ENCODE results near the gene PAQR7. TPM values are rescaled to one million over a fixed set of nuclear protein-coding genes. Genes with fewer than 3 reads are reported as not detected.

The PAQR7 gene
- total RNA-seq, 3 donors from 2014 or later (not counting 1 experiment from before 2014, with no cell fraction given): 2.9 to 3.6 (median 3.0) TPM

- Mint-ChIP-seq H3K27ac (peak within 1 kb of the TSS; percentile 90 to 91), H3K9me3 (no peaks in the 10 kb centered on the region), H3K27me3 (ENCODE audit: low read depth in 2 of 2) (no peaks in the 10 kb centered on the region), H3K4me3 (peak within 1 kb of the TSS; percentile 94), H3K4me1 (peaks cover 21 to 27% of the 10 kb centered on the region in 2 donors), H3K36me3 (no peaks in the 10 kb centered on the region)
- no peaks in the 10 kb centered on the region for H3K27me3 ChIP-seq (ENCODE audit: control insufficient read depth, insufficient read depth, low read length)
- peaks cover 31% of the 10 kb centered on the region for H3K4me1 ChIP-seq (ENCODE audit: control insufficient read depth, insufficient read depth, low read length)
- intact Hi-C loops (cut with micrococcal nuclease): no loop called here
- H3K9me3 ChIP-seq (ENCODE audit: control insufficient read depth, insufficient read depth, low read length): no peaks in the 10 kb centered on the region
- 2% methylated on average over 77 of the region's 77 CpGs for WGBS (ENCODE audit: insufficient coverage)
- ATAC-seq: peak; percentile 98 to 99 (median 98)
- peak; percentile 87 to 96 for DNase-seq
- H3K4me3 ChIP-seq (ENCODE audit: low read length): peak within 1 kb of the TSS; percentile 69
- no peak for TF ChIP-seq CTCF (IDR thresholded peaks at IDR 0.05)
- H3K36me3 ChIP-seq (ENCODE audit: control insufficient read depth, insufficient read depth, low read length): no peaks in the 10 kb centered on the region
- peak within 1 kb of the TSS; percentile 85 for H3K27ac ChIP-seq (ENCODE audit: low read length)
These were observed 16.4 kb downstream of the PAQR7 start, which contains the start of gene AUNIP for GRCh38 chr1:25858906-25859789. TSS of gene AUNIP (minus strand) at chr1:25859457. CDS start at chr1:25859357, 100 bp downstream.

- Histone ChIP-seq H3K9me3 (ENCODE audit: control insufficient read depth, insufficient read depth, low read length) (no peaks in the 10 kb centered on the region), H3K36me3 (ENCODE audit: control insufficient read depth, insufficient read depth, low read length) (no peaks in the 10 kb centered on the region), H3K27ac (ENCODE audit: low read length) (no peak overlapping the region), H3K27me3 (ENCODE audit: control insufficient read depth, insufficient read depth, low read length) (no peaks in the 10 kb centered on the region), H3K4me1 (ENCODE audit: control insufficient read depth, insufficient read depth, low read length) (peaks cover 31% of the 10 kb centered on the region), H3K4me3 (ENCODE audit: low read length) (no peak overlapping the region)
- Mint-ChIP-seq H3K4me1 (peaks cover 21 to 27% of the 10 kb centered on the region in 2 donors), H3K27ac (peak overlapping the region; percentile 90 to 91), H3K4me3 (peak overlapping the region; percentile 94), H3K27me3 (ENCODE audit: low read depth in 2 of 2) (no peaks in the 10 kb centered on the region), H3K9me3 (no peaks in the 10 kb centered on the region), H3K36me3 (no peaks in the 10 kb centered on the region)
- intact Hi-C loops (cut with micrococcal nuclease): no loop called here
- DNase-seq: no peak
- ATAC-seq: no peak
- no peak for TF ChIP-seq CTCF (IDR thresholded peaks at IDR 0.05)
- WGBS (ENCODE audit: insufficient coverage): 61% methylated on average over 7 of the region's 7 CpGs
These were observed 17.0 kb downstream of the PAQR7 start for GRCh38 chr1:25858494-25858893.

- intact Hi-C loops (cut with micrococcal nuclease): no loop called here
- H3K4me1 ChIP-seq (ENCODE audit: control insufficient read depth, insufficient read depth, low read length): peaks cover 27% of the 10 kb centered on the region
- WGBS (ENCODE audit: insufficient coverage): 97% methylated on average over 10 of the region's 11 CpGs
- Mint-ChIP-seq H3K4me3 (no peak overlapping the region), H3K36me3 (no peaks in the 10 kb centered on the region), H3K4me1 (peaks cover 21 to 27% of the 10 kb centered on the region in 2 donors), H3K27me3 (ENCODE audit: low read depth in 2 of 2) (no peaks in the 10 kb centered on the region), H3K27ac (no peak overlapping the region), H3K9me3 (no peaks in the 10 kb centered on the region)
- DNase-seq: no peak
- H3K36me3 ChIP-seq (ENCODE audit: control insufficient read depth, insufficient read depth, low read length): no peaks in the 10 kb centered on the region
- TF ChIP-seq CTCF (IDR thresholded peaks at IDR 0.05): no peak
- H3K9me3 ChIP-seq (ENCODE audit: control insufficient read depth, insufficient read depth, low read length): no peaks in the 10 kb centered on the region
- H3K4me3 ChIP-seq (ENCODE audit: low read length): no peak overlapping the region
- no peak for ATAC-seq
- no peak overlapping the region for H3K27ac ChIP-seq (ENCODE audit: low read length)
- H3K27me3 ChIP-seq (ENCODE audit: control insufficient read depth, insufficient read depth, low read length): no peaks in the 10 kb centered on the region
These were observed 18.7 kb downstream of the PAQR7 start for GRCh38 chr1:25856856-25857255.
